Esophagus (tissue), 2 donors: ENCODE results near the gene TIMP3. TPM values are rescaled to one million over a fixed set of nuclear protein-coding genes. Genes with fewer than 3 reads are reported as not detected.

Experiments used
- H3K27ac ChIP-seq, 2 donors: one replicate each; pipeline ENCODE4 v1.5.1; 2013; ENCODE audit warnings: low read depth in 2 of 2, mild to moderate bottlenecking in 2 of 2, inconsistent platforms in 1 of 2, low read length in 1 of 2, moderate library complexity in 1 of 2
- H3K27me3 ChIP-seq, 2 donors: one replicate each; pipeline ENCODE4 v1.6.1; 2013; ENCODE audit warnings: low read length in 2 of 2, control low read depth in 1 of 2, mild to moderate bottlenecking in 1 of 2; ENCODE audit not compliant: insufficient read depth in 2 of 2, control insufficient read depth in 1 of 2
- H3K36me3 ChIP-seq, 2 donors: one replicate each; pipeline ENCODE4 v1.6.1; 2013; ENCODE audit warnings: low read length in 1 of 2; ENCODE audit not compliant: control insufficient read depth in 2 of 2, insufficient read depth in 2 of 2
- H3K4me1 ChIP-seq, 2 donors: one replicate each; pipeline ENCODE4 v1.6.1; 2013; ENCODE audit warnings: low read length in 1 of 2; ENCODE audit not compliant: control insufficient read depth in 2 of 2, insufficient read depth in 2 of 2
- H3K4me3 ChIP-seq, 2 donors: one replicate each; pipeline ENCODE4 v1.5.1; 2013; ENCODE audit warnings: low read length in 2 of 2, mild to moderate bottlenecking in 2 of 2, low read depth in 1 of 2, moderate library complexity in 1 of 2
- H3K9me3 ChIP-seq, 2 donors: one replicate each; pipeline ENCODE4 v1.6.1; 2013; ENCODE audit warnings: mild to moderate bottlenecking in 2 of 2, low read depth in 1 of 2, low read length in 1 of 2, moderate library complexity in 1 of 2; ENCODE audit not compliant: control insufficient read depth in 2 of 2, insufficient read depth in 1 of 2
- WGBS, 2 donors: extraction: QIAGEN DNeasy Blood & Tissue Kit; methylation state at CpG; one replicate each; pipeline ENCODE4 v1.1.7; 2013; 5-methylcytosine and 5-hydroxymethylcytosine counted together
- polyA plus RNA-seq, 2 donors: library from polyadenylated mRNA; stranded (reverse); fragments of 200-250 nt; gene quantifications; one replicate each; pipeline ENCODE4 v1.2.3, GENCODE V29; 2013
- donor health status: healthy with polysubstance abuse.
- donor health status: Bipolar disorder and iron deficiency.

TIMP3 gene
- polyA plus RNA-seq, 2 donors, result 8.9 to 24.7 TPM

DNA sequence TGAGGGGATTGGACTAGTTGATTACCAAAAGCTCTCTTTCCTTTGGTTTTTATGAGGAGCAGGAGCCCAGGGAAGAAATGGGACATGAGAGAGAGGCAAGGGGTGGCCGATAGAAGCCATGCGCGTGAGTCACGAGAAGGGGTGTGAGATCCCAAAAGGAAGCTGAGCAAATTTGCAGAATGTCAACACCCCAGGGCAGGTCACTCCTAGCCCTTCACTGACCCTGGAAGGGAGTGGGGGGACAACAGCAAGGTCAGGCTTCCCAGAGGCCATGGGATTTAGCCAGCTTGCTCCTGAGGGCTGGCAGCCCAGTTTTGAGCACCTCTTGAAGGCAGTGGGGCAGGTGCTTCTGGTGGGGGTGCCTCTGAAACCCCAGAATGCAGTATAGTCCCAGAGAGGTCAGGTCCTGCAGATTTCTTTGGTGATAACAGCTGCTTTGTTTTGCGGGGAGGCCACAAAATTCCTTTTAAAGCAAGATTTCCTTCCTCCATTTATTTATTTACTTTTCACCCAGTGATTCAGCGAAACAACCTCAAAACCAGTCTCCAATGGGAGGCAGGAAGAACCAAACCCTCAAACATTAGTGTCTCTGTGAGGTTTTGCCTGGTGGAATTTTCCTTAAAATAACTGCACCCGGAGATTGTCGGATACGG, 40.1 kb upstream of the TIMP3 start:
- no peak overlapping the region for H3K4me3 ChIP-seq
- peaks cover 0 to 2% of the 10 kb centered on the region in 2 donors for H3K9me3 ChIP-seq
- peak overlapping the region in 1 of 2 donors; percentile 41 for H3K27ac ChIP-seq
- H3K36me3 ChIP-seq, result no peaks in the 10 kb centered on the region
- WGBS, 2 donors, result 74 to 75% methylated on average over 9 of the region's 9 CpGs
- peaks cover 0 to 3% of the 10 kb centered on the region in 2 donors for H3K4me1 ChIP-seq
- H3K27me3 ChIP-seq, result no peaks in the 10 kb centered on the region

DNA sequence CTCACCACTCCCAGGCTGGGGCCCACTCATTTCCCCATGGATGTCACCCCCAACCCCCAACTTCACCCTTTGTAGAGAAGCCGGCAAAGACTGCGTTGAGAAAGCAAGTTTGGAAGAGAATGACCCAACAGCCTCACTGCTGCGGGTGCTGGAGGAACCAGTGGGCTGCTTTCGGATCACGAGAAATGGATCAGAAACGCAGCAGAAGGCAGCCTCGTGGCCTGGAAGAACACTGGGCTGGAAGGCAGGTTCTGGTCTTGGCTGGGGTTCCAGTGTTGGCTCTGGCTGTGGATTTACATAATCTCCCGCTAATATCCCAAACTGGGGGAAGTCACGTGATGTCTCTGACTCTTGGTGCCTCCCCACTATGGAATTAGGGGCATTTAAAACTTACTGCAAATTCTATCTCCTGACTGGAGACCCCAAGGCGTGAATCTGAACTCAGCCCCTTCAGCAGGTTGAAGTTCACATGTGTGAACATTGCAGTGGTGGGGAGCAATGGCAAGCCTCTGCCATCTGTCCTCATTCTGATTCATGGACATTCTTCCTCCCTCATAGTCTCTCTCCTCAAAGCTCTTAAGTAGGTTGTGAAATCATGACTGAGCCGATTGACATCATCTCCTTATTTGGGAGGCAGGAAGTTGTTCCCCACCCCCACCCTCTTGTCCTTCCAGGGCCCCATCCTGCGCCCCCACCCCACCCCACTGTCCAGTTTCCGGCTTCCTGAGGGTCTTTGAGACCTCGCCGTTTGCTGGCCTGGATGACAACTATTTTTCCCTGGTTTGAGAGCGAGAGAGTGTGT, 37.0 kb upstream of the TIMP3 start:
- Histone ChIP-seq H3K9me3 (peaks cover 0 to 2% of the 10 kb centered on the region in 2 donors), H3K4me3 (no peak overlapping the region), H3K4me1 (peaks cover 0 to 3% of the 10 kb centered on the region in 2 donors), H3K27me3 (no peaks in the 10 kb centered on the region), H3K27ac (peak overlapping the region; percentile 40 to 54), H3K36me3 (no peaks in the 10 kb centered on the region)
- 57 to 64% methylated on average over 16 of the region's 16 CpGs for WGBS, 2 donors

DNA sequence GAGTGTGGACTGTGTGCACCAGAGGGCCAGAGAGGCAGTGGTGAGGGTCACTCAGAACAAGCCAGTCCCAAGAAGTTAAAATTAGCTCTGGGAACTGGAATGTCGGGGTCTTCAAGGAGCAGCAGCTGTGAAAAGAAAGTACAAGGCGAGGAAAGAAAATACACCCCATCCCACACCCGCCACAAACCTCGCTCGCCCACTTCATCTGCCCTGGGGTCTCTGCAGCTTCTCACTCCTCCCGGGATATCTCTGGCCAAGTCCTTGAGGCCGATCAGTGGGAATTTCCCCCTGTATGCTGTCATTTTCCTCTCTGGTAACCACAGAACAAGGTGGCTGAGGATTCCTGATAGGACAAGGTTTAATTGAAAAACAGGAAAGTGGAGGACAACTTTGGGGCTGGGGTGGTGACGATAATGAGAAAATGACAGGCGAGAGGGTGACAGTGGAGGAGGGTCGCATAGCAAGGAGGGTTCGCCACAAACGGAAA, 36.3 kb upstream of the TIMP3 start:
- H3K27ac ChIP-seq, result peak overlapping the region; percentile 1 to 54
- peaks cover 0 to 3% of the 10 kb centered on the region in 2 donors for H3K4me1 ChIP-seq
- H3K27me3 ChIP-seq, result no peaks in the 10 kb centered on the region
- peaks cover 0 to 2% of the 10 kb centered on the region in 2 donors for H3K9me3 ChIP-seq
- H3K36me3 ChIP-seq, result no peaks in the 10 kb centered on the region
- WGBS, 2 donors, result 62 to 68% methylated on average over 12 of the region's 12 CpGs
- H3K4me3 ChIP-seq, result no peak overlapping the region

DNA sequence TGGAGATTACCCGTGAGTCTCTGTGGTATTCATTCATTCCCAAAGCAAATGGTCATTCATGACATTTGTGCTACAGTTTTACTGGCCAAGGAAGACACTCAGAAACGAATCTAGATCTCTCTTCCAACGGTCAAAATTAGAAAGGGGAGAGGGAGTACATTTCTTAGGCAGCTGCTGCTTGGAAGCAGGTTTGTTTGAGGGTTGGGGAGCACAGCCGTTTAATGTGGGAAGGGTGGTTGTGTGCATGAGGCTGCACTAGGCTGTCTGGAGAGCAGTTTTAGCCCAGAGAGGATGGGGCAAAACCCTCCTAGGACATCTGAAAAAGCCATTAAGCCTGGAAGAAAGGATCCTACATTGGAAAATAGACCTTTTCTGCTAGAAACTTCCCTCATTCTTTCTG, 29.7 kb upstream of the TIMP3 start:
- H3K27ac ChIP-seq, result no peak overlapping the region
- H3K9me3 ChIP-seq, result no peaks in the 10 kb centered on the region
- H3K4me3 ChIP-seq, result no peak overlapping the region
- WGBS, 2 donors, result 41 to 54% methylated on average over 4 of the region's 4 CpGs
- no peaks in the 10 kb centered on the region for H3K27me3 ChIP-seq
- no peaks in the 10 kb centered on the region for H3K36me3 ChIP-seq
- no peaks in the 10 kb centered on the region for H3K4me1 ChIP-seq

DNA sequence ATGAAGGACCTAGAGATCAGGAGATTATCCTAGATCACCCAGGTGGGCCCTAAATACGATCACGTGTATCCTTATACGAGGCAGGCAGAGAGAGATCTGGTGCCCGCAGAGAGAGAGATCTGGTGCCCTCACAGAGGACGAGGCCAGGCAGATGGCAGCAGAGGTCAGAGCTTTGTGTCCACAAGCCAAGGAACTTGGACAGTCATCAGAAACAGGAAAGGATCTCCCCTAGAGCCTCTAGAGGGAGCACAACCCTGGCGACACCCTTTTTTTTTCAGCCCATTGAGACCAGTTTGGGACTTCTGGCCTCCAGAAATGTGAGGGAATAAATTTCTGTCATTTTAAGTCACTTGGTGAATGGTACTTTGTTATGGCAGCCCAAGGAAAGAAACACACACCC, 25.5 kb upstream of the TIMP3 start:
- H3K36me3 ChIP-seq, result no peaks in the 10 kb centered on the region
- H3K4me1 ChIP-seq, result no peaks in the 10 kb centered on the region
- no peaks in the 10 kb centered on the region for H3K9me3 ChIP-seq
- no peak overlapping the region for H3K4me3 ChIP-seq
- no peak overlapping the region for H3K27ac ChIP-seq
- H3K27me3 ChIP-seq, result no peaks in the 10 kb centered on the region
- 71 to 84% methylated on average over 6 of the region's 6 CpGs for WGBS, 2 donors

DNA sequence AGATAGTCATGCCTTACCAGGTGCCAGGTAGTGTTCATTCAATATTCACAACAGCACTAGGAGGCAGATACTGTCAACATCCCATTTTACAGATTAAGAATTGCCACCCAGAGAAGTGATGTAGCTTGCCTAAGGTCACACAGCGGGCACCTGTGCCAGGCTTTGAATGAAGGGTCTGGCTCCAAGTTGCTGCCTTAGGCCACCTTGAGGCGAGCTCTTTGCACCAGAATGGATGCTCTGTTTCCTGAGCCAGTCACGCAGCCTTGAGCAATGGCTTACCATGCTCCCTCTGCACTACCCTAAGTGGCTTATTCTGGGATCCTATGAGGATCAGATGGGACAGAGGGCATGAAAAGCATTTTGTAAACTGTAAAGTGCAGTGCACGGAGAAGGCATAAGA, 25.1 kb upstream of the TIMP3 start:
- WGBS, 2 donors, result 84 to 86% methylated on average over 4 of the region's 4 CpGs
- H3K27ac ChIP-seq, result no peak overlapping the region
- H3K9me3 ChIP-seq, result no peaks in the 10 kb centered on the region
- H3K4me3 ChIP-seq, result no peak overlapping the region
- no peaks in the 10 kb centered on the region for H3K36me3 ChIP-seq
- H3K27me3 ChIP-seq, result no peaks in the 10 kb centered on the region
- no peaks in the 10 kb centered on the region for H3K4me1 ChIP-seq

DNA sequence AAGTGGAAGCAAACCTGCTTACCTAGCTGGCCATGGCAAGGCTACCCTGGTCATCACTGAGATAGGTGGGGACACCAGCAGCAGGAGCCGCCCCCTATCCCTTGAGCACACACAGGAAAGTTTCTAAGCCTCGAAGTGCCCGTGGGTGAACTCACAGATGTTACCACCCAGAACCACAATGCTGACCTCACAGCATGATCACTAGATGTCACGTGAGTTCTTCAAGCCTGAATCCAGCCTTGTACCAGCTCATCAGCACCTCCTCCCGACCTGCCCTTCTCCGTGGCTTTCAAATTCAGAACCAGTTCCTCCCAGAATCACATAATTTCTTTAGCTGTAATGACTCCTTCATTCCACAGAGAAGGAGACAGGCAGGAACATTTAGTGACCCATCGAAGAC, 24.7 kb upstream of the TIMP3 start:
- Histone ChIP-seq H3K4me3 (no peak overlapping the region), H3K9me3 (no peaks in the 10 kb centered on the region), H3K4me1 (no peaks in the 10 kb centered on the region), H3K27me3 (no peaks in the 10 kb centered on the region), H3K27ac (no peak overlapping the region), H3K36me3 (no peaks in the 10 kb centered on the region)
- WGBS, 2 donors, result 59 to 64% methylated on average over 7 of the region's 7 CpGs

DNA sequence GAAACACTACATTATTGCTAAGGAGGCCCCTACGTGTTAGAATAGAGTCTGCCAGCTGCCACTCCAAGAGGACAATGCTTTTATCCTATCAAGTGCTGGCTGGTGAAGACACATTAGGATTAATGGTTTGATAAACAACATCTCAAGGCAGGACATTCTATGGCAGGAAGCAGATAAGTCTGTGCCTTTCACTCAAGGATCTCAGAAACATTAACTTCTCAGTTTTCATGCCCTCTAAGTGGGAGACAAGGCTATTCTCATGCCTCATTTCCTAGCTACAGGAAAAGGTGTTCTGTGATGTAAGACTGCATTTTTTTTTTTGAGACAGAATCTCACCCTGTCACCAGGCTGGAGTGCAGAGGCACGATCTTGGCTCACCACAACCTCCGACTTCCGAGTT, 23.5 kb upstream of the TIMP3 start:
- no peaks in the 10 kb centered on the region for H3K36me3 ChIP-seq
- H3K9me3 ChIP-seq, result no peaks in the 10 kb centered on the region
- H3K27ac ChIP-seq, result no peak overlapping the region
- no peaks in the 10 kb centered on the region for H3K4me1 ChIP-seq
- H3K4me3 ChIP-seq, result no peak overlapping the region
- 77 to 81% methylated on average over 4 of the region's 4 CpGs for WGBS, 2 donors
- H3K27me3 ChIP-seq, result no peaks in the 10 kb centered on the region

DNA sequence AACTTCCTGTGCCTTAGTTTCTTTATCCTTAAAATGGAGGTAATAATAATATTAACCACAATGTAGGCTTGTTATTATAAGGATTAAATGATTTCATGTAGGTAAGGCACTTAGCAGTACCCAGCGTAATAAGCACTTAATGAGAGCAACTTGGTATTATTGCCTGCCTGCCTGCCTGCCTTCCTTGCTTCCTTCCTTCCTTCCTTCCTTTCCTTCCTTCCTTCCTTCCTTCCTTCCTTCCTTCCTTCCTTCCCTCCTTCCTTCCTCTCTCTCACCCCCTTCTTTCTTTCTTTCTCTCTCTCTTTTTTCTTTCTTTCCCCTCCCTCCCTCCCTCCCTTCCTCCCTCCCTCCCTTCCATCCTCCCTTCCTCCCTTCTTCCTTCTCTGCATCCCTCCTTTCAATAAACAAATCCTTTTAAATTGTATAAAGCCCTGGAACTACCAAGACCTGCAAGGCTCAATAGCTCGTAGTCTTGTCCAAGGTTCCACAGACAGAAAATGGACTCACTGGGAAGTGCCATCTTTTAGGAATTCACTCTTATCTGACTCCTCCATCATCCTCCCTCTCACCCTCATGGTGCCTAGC, 20.7 kb upstream of the TIMP3 start:
- WGBS, 2 donors, result 89 to 93% methylated on average over 2 of the region's 2 CpGs
- no peak overlapping the region for H3K4me3 ChIP-seq
- no peaks in the 10 kb centered on the region for H3K4me1 ChIP-seq
- H3K9me3 ChIP-seq, result no peaks in the 10 kb centered on the region
- no peaks in the 10 kb centered on the region for H3K27me3 ChIP-seq
- no peak overlapping the region for H3K27ac ChIP-seq
- no peaks in the 10 kb centered on the region for H3K36me3 ChIP-seq
